NCI-H345 treated with DMSO at 0.1 percent for 48 hours (cell line): Measurements from ENCODE around the gene MYO18A.
"Not testable (repeated sequence)": the region's sequence is repeated elsewhere in the genome, so short reads cannot be mapped to it uniquely, and the experiment has no call there.

Experiments used
- DNase-seq: peaks from one replicate; lab custom pipeline; 2025; ENCODE audit not compliant: unreplicated experiment; lab: John Stamatoyannopoulos, UW

Gene MYO18A

DNA sequence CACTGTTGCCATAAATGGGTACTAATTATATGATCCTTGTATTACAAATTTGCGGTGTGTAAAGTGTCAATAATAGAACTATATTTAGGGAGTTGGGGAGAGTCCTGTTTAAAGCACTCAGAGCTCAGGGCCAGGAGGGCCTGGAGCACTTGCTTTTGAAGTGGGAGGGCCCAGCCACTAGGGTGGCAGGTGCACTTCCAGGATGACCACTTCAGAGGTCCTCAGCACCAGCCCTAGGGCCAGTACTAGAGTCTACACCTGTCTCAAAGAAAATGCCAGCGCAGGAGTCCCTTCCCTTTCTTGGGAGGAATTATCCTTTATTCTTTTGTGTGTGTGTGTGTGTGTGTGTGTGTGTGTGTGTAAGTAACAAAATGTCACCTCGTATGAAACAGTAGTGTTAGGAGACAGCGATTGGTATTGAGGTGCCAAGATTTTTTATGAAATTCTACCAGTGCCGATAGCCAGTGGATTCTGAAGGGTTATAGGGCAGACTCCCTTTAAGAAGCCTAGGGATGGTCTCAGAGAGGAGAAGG lies 31.9 kb downstream of the MYO18A start:
- DNase-seq = no peak

DNA sequence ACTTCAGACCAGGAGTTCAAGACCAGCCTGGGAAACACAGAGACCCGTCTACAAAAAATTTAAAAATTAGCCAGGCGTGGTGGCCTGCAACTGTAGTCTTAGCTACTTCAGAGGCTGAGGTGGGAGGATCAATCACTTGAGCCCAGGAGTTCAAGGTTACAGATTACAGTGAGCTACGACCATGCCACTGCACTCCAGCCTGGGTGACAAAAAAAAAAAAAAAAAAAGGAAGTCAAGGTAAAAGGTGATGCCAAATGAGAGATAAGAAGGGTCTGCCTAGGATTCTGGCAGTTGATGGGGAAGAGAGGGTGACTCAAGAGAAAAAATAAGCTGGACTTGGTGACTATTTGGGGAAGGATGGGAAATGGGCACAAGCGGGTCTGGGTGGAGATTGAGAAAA lies 32.5 kb downstream of the MYO18A start:
- no peak for DNase-seq

DNA sequence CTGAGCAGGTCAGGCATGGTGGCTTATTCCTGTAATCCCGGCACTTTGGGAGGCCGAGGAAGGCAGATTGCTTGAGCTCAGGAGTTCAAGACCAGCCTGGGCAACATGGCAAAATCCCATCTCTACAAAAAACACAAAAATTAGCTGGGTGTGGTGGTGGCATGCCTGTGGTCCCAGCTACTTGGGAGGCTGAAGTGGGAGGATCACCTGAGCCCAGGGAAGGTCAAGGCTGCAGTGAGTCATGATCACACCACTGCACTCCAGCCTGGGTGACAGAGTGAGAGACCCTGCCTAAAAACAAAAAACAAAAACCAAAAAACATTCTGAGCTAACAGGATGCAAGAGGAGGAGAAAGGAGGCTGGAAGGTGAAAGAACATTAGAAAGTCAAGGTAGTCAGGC lies 33.0 kb downstream of the MYO18A start:
- not testable (repeated sequence) for DNase-seq

DNA sequence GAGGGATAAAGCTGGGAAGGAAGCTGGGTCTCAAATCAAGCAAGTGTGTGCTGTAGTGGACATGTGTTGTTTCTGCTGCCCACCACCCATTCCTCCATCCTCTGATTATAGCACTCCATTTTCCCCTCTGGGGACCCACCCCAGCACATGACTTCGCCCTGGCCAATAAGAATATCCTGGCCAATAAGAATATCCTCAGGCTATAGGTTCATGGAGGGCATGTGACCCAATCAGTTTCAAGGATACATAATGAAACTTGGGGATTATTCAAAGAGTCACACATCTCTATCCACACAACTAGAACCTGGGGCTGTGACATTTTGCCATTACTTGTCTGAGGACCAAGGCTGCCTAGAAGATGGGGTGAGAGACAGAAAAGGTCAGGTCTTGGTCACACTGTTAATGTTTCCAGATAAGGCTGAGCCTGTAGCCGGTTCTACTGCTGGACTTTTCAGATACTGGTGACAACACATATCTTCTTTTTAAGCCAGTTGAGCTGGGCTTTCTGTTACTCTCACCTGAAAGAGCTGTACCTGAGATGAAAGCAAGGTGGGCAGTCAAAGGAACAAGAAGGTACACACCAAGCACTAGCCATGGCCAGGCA lies 33.7 kb downstream of the MYO18A start:
- DNase-seq = no peak

DNA sequence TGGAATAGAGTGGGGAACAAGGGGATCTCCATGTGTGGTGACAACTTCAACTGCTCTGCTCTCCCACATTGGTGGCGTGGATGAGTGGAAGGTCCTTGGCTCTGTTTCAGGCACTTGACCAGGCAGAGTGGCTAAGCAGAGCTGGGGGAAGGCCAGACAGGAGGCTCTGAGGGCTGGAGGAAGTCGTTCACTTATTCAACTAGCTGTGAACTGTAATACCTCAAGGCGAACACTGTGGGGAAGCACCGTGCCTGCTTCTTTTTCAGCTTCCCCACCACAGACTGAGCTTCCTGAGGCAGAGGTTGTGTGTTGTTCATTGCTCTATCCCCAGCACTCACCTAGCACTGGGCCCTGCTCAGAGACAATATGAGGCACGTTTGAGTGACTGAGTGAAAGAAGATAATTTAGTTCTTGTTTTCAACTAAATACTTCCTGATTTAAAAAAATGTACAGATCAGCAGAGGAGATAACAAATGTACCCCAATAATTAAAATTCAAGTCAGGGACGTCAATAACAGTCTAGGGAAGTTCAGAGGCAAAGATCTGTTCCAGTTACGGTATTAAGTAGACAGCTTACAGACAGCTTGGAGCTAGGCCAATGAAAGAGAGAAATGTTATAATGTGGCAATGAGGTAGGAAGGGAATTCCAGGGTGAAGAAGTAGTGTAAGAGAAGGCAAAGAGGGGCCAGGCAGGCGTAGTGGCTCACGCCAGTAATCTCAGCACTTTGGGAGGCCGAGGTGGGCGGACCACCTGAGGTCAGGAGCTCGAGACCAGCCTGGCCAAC lies 34.7 kb downstream of the MYO18A start:
- DNase-seq = peak; percentile 36

DNA sequence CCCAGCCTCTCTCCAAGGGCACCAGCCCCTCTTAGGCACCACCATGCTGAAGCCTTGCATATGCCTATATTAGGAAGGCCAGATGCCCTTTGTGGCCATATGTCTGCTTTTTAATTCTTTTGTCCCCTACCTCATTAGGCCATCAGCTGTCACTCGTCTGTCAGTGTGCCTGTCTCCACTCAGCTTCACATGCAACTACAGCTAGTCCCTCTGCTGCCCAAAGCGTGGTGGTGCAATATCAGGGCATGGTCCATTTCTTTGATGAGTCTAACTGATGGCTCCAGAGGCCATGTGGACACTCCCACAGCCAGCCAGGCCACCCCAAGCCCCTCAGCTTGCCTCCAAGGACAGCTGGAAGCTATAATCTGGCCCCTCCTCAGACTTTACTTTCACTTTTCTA lies 36.3 kb downstream of the MYO18A start:
- DNase-seq = no peak

DNA sequence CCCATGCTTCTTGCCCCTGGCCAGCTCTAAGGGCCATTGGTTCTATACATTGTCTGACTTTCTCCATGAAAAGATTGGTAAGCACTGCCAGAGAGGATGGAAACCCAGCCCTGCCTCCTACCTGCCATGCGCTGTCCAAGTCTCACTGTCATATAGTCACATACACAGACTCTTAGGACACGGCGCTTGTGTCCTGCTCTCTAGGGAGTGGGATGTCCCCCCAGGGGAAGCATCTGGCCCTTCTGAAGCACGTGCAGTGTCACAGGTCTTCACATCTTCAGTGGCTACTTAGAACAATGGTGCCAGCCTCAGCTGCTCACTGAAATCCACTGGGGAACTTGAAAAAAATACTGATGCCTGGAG lies 38.7 kb downstream of the MYO18A start:
- no peak for DNase-seq

DNA sequence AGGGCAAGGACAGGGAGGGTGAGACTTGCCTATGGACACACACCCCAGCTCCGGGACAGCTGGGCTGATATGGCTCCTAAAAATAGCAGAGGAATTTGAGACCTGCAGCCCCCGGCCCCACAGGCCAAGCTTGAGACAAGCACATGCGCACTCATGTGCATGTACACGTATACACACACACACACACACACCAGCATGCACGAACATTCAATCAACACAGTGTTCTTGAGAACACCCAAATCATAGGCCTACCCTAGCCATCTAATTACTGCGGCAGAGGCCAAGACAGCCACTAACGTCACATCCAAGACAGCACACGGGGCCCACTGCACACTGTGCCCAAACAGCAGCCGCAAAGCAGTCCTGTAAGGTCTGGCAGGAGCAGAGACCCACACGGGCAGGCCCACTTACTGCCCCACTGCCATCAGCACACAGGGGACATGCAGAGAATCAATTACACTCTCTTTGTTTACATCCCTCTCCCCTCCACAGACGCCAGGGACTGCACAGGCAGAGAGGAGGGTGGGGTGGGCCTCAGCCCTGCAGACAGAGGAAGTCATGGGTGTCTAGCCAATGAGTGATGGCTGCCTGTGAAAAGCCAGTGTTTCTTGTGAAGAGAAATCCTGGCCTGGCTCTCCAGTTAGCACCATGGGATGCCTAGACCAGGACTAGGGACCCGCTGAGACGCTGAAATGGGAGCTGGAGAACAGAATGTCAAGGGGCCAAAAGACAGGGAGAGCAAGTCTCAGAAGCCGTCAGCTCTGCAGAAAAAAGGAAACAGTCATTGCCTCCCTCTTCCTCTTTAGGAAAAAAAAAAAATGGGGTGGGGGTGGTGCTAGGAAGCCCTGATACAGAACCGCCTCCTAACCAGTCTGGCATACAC lies 39.3 kb downstream of the MYO18A start:
- no peak for DNase-seq

DNA sequence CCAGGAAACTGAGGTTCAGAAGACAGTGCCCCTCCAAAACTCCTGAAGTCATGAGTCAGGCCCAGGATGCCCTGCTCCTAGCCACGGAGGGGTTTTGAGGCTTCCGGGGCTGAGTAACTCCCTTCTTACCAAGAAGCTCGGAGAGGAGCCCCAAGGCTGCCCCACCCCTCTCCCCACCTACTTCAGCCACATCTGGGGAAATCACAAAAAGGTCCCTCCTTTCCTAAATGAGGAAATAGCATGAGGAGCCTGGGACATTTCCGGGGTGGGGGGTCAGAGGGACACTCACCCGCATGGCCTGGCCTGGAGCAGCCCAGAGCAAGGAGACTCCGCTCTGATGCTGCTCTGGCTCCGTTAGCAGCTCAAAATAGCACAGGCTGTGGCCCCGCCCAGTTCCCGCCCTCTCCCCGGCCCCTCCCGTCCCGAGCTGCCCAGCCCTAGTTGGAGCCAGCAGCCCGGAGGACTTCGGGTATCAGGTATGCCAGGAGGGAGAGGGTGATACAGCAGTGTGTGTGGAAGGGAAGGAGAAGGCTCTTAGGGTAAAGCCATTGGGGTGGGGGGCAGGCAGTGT lies 40.1 kb downstream of the MYO18A start:
- no peak for DNase-seq

DNA sequence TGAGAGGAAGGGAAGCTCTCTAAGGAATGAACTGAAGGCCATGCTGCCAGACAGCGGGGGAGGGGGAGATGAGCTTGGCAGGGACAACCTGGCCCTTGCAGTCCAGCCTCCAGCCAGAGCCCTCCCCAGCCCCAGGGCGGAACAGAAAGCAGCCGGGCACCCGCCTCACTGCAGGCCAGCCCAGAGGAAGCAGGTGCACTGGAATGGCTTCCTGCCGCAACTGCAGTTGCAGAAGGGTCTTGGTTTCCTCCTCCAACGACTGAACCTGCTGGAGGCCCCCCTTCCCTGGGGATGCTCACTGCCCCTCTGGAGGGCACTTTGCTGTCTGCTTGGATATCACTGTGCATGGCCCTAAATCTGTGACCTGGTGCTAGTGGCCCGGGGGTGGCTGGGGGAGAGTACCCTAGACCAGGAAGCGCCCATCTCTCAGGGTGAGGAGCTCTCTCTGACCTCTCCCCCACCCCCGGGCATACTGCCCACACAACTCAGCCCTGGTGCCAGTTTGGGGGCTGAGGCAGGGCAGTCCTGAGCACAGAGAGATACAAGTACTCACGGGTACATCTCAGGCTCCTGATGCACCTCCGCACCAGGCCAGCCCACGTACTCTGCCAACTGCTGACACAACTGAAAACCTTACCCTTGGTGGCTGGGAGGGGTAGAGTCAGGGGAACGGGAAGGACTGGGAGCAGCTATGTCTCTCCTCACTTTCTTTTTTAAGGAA lies 41.1 kb downstream of the MYO18A start:
- DNase-seq = no peak

DNA sequence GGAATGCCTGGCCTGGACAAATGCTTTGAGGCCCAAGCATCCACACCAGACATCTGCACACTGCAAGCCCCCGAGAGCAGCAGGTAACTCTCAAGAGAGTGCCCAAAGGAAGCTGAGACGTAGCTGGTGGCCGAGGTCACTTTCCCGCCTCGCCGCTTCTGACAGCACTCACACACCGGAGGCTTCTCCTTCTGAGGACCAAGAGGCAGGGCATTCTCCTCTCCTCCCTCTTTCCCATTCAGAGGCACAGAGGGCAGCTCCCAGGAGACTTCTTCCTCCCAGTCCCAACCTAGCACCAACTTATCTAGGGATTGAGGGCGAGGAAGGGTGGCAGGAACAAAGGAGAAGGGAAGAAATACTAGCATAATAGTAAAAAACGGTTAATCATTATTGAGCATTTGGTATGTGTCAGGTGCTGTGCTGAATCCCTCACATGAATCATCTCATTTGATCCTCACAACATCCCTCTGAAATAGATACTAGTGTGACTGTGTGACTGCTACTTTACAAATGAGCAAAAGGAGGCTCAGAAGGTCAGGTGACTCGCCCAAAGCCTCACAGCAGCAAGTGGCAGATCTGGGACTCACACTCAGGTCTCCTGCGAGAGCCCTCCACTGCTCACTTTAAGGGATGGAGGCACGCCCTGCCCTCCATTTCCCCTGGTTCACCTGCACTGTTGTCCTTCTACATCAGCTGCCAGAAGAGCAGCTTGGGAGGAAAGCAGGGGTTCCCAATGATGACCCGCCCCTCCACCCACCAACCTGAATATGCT lies 41.8 kb downstream of the MYO18A start:
- DNase-seq = no peak

DNA sequence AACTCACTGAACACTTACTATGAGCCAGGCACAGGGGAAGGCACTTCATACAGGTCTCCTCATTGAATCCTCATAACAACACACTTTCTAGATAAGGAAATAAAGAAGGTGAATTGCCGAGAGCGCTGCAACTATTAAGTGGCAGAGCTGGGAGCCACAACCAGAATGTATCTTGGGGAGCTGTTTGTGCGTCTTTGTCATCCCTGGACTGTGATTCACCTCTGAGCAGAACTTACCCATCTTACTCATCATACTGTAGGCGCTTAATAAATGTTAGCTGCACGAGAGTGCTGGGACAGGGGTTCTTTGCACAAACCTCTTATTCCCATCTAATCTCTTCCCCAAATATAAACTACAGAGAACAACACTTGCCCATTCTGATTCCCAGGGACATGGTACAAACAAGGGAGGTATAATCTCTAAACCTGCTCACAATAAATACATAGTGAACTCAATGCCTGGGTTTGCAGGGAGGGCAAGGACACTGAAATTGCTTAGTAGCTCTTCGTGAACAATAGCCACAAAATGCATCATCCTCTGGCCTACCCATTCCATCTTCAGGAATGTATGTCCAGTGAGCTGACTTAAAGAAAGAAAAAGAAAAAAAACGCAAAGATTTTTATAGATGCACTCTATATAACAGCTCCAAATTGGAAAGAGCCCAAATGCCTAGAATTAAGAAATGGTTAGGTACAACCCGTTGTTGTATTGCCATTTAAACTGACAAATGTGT lies 43.0 kb downstream of the MYO18A start:
- DNase-seq = no peak

DNA sequence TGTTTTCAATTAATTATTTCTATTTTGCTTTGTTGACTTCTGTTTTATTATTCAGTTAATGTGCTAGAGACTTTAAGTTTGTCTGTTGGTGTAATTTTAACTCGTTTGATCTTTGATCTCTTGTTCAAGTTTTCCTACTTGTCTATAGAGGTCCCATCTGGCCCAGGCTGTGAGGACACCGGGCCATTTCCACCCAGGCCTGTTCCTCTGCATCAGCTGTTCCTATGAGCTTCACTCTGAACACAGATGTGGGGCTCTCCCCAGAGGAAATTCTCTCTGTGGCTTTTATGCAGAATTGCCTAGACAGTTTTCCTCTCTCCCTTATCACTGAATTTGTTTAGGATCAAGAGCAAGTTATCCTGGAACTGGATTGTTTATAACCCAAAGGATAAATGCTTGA lies 44.7 kb downstream of the MYO18A start:
- DNase-seq = no peak

DNA sequence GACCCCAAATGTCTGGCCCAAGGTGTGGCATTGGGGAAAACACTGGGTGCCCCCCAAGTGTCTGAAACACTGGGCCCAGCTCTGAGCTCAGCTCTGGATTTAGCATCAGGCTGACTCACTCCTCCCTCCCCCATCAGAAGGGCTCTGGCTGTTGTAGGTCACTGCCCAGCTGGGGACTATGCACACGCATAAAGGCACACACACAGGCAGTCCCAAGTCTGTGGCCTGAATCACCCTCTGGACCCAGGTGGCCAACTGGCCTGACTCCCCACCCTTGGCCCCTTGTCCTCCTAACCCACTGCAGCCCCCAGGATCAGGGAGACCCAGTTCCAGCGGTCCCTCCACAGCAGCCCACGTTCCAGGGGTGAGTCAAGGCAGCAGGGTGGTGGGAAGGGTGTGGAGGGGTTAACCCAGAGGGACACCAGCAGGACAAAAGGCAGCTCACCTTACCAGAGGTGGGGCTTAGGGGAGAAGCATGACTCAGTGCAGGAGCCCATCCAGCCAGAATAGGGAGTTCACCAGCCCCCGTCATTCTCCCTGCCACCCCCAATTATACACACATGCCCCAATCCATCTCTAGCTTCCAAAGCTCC lies 47.0 kb downstream of the MYO18A start:
- DNase-seq = no peak

DNA sequence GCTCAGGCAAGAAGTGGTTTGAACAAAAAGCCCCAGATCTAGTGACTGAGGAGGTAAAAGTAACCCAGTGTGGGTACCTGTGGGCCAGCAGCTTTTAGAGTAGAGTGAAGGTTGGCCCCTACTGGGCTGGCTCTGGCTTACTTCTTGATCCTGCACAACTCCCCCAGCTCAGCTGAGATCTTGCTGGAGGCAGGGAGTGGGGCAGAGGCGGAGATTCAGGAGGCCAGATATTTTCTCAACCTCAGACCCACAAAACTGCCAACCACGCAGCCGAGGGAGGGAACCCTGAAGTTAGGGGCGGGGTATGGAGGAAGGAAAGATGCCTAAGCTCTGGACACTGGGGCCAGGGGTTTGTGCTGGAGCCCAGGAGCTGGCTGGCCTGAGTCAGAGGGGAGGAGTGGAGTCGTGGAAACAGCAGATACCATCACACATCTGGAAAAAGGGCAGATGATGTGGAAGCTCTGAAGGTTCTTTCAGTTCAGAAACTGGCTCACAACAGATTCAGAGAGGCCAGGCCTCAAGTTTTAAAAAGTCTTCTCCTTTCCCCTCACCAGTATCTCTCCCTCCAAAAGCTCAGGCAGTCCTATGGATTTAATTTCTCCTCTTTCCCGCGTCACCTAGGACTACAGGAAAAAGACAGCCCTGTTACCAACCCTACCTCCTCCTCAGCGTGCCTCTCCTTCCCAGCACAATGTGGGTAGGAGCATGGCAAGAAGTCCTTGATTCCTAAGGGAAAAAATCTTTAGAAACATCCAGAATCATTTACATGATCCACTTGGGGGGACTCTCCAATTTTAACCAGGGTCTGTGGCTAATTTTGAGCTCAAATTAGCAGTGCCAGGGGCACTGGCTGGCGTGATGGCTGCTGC lies 48.1 kb downstream of the MYO18A start:
- no peak for DNase-seq

DNA sequence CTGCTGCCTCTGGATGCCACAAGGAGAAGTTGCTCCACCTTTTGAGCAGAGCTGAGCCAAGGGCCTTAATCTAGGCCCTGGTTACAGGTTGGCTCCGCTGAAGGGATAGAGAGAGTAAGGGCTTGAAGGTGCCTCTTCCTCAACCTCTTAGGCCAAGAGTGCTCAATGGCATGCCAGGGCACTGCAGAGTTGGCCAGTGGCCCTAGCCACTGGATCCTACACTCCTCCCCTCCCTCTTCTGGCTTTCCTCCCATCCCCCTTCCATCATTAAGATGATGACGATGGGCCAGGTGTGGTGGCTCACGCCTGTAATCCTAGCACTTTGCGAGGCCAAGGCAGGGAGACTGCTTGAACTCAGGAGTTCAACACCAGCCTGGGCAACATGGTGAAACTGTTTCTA lies 50.5 kb downstream of the MYO18A start:
- no peak for DNase-seq

DNA sequence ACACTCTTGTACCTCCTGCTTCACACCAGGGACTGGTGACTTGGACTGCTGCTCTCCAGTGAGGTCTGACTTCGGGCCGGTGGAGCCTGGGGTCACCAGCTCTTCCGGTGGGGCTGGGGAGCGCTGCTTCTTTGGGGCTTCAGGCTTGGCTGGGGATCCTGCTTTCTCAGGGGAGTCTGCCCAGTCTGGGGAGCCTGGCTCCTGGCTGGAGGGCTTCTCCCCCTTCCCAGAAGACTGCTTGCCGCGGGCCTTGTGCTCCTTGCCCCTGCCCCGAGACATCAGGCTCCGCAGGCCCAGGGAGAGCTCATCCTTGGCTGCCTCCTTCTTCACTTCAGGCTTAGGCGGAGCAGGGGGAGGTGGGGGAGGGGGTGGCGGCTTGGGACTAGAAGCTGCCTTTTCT lies 52.4 kb downstream of the MYO18A start:
- DNase-seq = no peak
